B cell (primary cell): Measurements from ENCODE around the gene USH2A. TPM values are rescaled to one million over a fixed set of nuclear protein-coding genes. Genes with fewer than 3 reads are reported as not detected.

Experiments
- ATAC-seq: fragments of 200-7000 bp; cut with Tn5 transposase; one replicate; pipeline ENCODE4 v1.10.0; 2021; ENCODE audit warnings: low read depth, mild to moderate bottlenecking, moderate number of reproducible peaks, moderate library complexity
- CTCF ChIA-PET: fragments of 350-600 bp; sonication (Branson Sonifier 250); formaldehyde crosslinking; loops from one replicate; lab custom pipeline; 2021; ENCODE audit warnings: antibody characterized with exemption, inconsistent platforms; lab: Charles Lee
- POLR2A ChIA-PET: fragments of 350-600 bp; sonication (Branson Sonifier 250); formaldehyde crosslinking; loops from one replicate; lab custom pipeline; 2021; ENCODE audit warnings: antibody characterized with exemption; lab: Charles Lee
- DNase-seq: peaks from one replicate; pipeline ENCODE4 v3.0.0; 2013
- H2AFZ ChIP-seq: 2 replicates; pipeline ENCODE4 v1.6.1; 2012; ENCODE audit warnings: mild to moderate bottlenecking, low read depth, low read length; ENCODE audit not compliant: insufficient read depth, poor library complexity, severe bottlenecking
- H3K27ac ChIP-seq, 2 donors: 1 replicate in 1 of 2; 2 replicates in 1 of 2; pipeline ENCODE4 v1.5.1; 2012 to 2013; ENCODE audit warnings: low read length in 2 of 2, mild to moderate bottlenecking in 2 of 2, moderate library complexity in 1 of 2
- H3K27me3 ChIP-seq, 4 experiments: fragments of 200-600 bp in 1 of 4; sonication (generic) in 1 of 4; replicated peaks in 1 of 4; 1 replicate in 2 of 4; 2 replicates in 2 of 4; pipeline versions ENCODE4 v1.6.1 to v1.7.0; 2013 to 2016; ENCODE audit warnings: low read length in 3 of 4, mild to moderate bottlenecking in 2 of 4, mixed read lengths in 1 of 4, moderate library complexity in 1 of 4; ENCODE audit not compliant: insufficient read depth in 4 of 4, control insufficient read depth in 3 of 4; ENCODE audit errors: control extremely low read depth in 1 of 4
- H3K36me3 ChIP-seq, 2 experiments: replicated peaks in 1 of 2; 1 replicate in 1 of 2; 2 replicates in 1 of 2; pipeline versions ENCODE4 v1.6.1 to v1.7.1; 2013; ENCODE audit warnings: low read length in 1 of 2; ENCODE audit not compliant: insufficient read depth in 2 of 2, control insufficient read depth in 1 of 2; ENCODE audit errors: control extremely low read depth in 1 of 2, extremely low read depth in 1 of 2
- H3K4me1 ChIP-seq, 2 donors: fragments of 200-600 bp in 1 of 2; sonication (generic) in 1 of 2; 1 replicate in 1 of 2; 2 replicates in 1 of 2; pipeline versions ENCODE4 v1.5.1 to v1.6.1; 2013 to 2017; ENCODE audit warnings: low read length in 2 of 2; ENCODE audit not compliant: control insufficient read depth in 2 of 2, insufficient read depth in 2 of 2
- H3K4me2 ChIP-seq: replicated peaks from 2 replicates; pipeline ENCODE3; 2012; ENCODE audit warnings: mild to moderate bottlenecking, low read depth, low read length; ENCODE audit not compliant: poor library complexity, severe bottlenecking
- H3K4me3 ChIP-seq, 5 experiments: fragments of 200-600 bp in 1 of 5; sonication (generic) in 1 of 5; 1 replicate in 3 of 5; 2 replicates in 2 of 5; pipeline versions ENCODE4 v1.5.1 to v1.7.0; 2011 to 2016; ENCODE audit warnings: low read length in 4 of 5, mild to moderate bottlenecking in 4 of 5, low read depth in 2 of 5, control low read depth in 1 of 5, moderate library complexity in 1 of 5; ENCODE audit not compliant: insufficient read depth in 1 of 5; ENCODE audit errors: control extremely low read depth in 1 of 5, extremely low read depth in 1 of 5
- H3K79me2 ChIP-seq: fragments of 200-600 bp; sonication (generic); one replicate; pipeline ENCODE4 v1.6.0; 2016; ENCODE audit warnings: low read length; ENCODE audit not compliant: control insufficient read depth, insufficient read depth
- H3K9ac ChIP-seq: fragments of 200-600 bp; sonication (generic); 2 replicates; pipeline ENCODE4 v1.6.1; 2017; ENCODE audit warnings: mild to moderate bottlenecking, low read length, moderate library complexity
- H3K9me3 ChIP-seq, 3 donors: one replicate each; pipeline versions ENCODE4 v1.6.1 to v1.7.1; 2013; ENCODE audit warnings: low read length in 2 of 3; ENCODE audit not compliant: control insufficient read depth in 2 of 3, insufficient read depth in 1 of 3; ENCODE audit errors: control extremely low read depth in 1 of 3
- H4K20me1 ChIP-seq: 2 replicates; pipeline ENCODE4 v1.6.0; 2012; ENCODE audit warnings: mild to moderate bottlenecking, low read length; ENCODE audit not compliant: insufficient read depth, control insufficient read depth, poor library complexity, severe bottlenecking
- H3K27ac Mint-ChIP-seq: one replicate; pipeline ENCODE4 v1.8.0; 2021; ENCODE audit warnings: mixed read lengths
- H3K27me3 Mint-ChIP-seq: one replicate; pipeline ENCODE4 v1.8.0; 2021; ENCODE audit warnings: mixed read lengths
- H3K4me1 Mint-ChIP-seq: one replicate; pipeline ENCODE4 v1.8.0; 2021; ENCODE audit warnings: mixed read lengths
- H3K4me3 Mint-ChIP-seq: one replicate; pipeline ENCODE4 v1.8.0; 2021; ENCODE audit warnings: mixed read lengths
- H3K9me3 Mint-ChIP-seq: one replicate; pipeline ENCODE4 v1.8.0; 2022; ENCODE audit warnings: mixed read lengths; ENCODE audit not compliant: insufficient read depth
- CTCF ChIP-seq: fragments of 200-600 bp; IDR thresholded peaks from one replicate; pipeline ENCODE4 v1.8.0; 2022; ENCODE audit warnings: antibody characterized with exemption, mild to moderate bottlenecking
- EZH2 ChIP-seq: IDR thresholded peaks from 2 replicates; pipeline ENCODE4 v1.6.1; 2012; ENCODE audit warnings: borderline replicate concordance, low read depth, mild to moderate bottlenecking, moderate library complexity, low read length; ENCODE audit not compliant: insufficient read depth, poor library complexity, severe bottlenecking
- WGBS: methylation state at CpG from one replicate; pipeline ENCODE4 v1.1.5; 2013; ENCODE audit warnings: missing lambda C conversion rate; ENCODE audit not compliant: insufficient coverage; 5-methylcytosine and 5-hydroxymethylcytosine counted together
- intact Hi-C: fragments of 100-400 bp; cut with micrococcal nuclease; formaldehyde crosslinking; loops from one replicate; pipeline ENCODE4 v1.10.0; 2022
- polyA plus RNA-seq: library from polyadenylated mRNA; depleted of rRNA; stranded (reverse); fragments of >200 nt; gene quantifications from 2 replicates; pipeline ENCODE4 v1.2.3, GENCODE V29; 2012
- total RNA-seq, 2 donors: library from RNA; stranded (reverse); fragments of 120-200 nt in 1 of 2; gene quantifications; 1 replicate in 1 of 2; 2 replicates in 1 of 2; pipeline versions ENCODE4 v1.2.3 to v1.2.4, GENCODE V29; 2013 to 2022

The USH2A gene
- total and polyA plus RNA-seq, 2 donors (not counting 1 experiment from before 2014, with no cell fraction given): 0.01 TPM; not detected in 1

- no peaks in the 10 kb centered on the region for H3K9me3 Mint-ChIP-seq
- H3K27ac ChIP-seq: no peak overlapping the region
- intact Hi-C loops: no loop called here
- H3K27ac Mint-ChIP-seq: no peak overlapping the region
- no peak for DNase-seq
- no peak for ATAC-seq
- TF ChIP-seq EZH2 (no peak), CTCF (no peak)
- H3K27me3 ChIP-seq: no peaks in the 10 kb centered on the region
- no peaks in the 10 kb centered on the region for H3K36me3 ChIP-seq
- no peak overlapping the region for H2AFZ ChIP-seq
- H3K27me3 Mint-ChIP-seq: no peaks in the 10 kb centered on the region
- H3K4me3 Mint-ChIP-seq: no peak overlapping the region
- no peak overlapping the region for H3K4me3 ChIP-seq
- H3K9ac ChIP-seq: no peak overlapping the region
- WGBS: no CpG with 5 or more reads among the region's 5 CpGs
- no peak overlapping the region for H3K4me2 ChIP-seq
- no peaks in the 10 kb centered on the region for H3K4me1 Mint-ChIP-seq
- no peaks in the 10 kb centered on the region for H3K4me1 ChIP-seq
- ChIA-PET CTCF (no interaction called here), POLR2A (no interaction called here)
- H3K79me2 ChIP-seq: no peaks in the 10 kb centered on the region
- H4K20me1 ChIP-seq: no peaks in the 10 kb centered on the region
- no peaks in the 10 kb centered on the region for H3K9me3 ChIP-seq
These were observed 645.8 kb downstream of the USH2A start for GRCh38 chr1:215777370-215777925.

GRCh38 chr1:215776336-215776735 is 646.9 kb downstream of the USH2A start:
- Histone ChIP-seq H3K4me1 (no peaks in the 10 kb centered on the region), H2AFZ (no peak overlapping the region), H3K27ac (no peak overlapping the region), H3K4me3 (no peak overlapping the region), H3K9ac (no peak overlapping the region), H3K27me3 (no peaks in the 10 kb centered on the region), H3K36me3 (no peaks in the 10 kb centered on the region), H3K4me2 (no peak overlapping the region), H3K9me3 (no peaks in the 10 kb centered on the region), H4K20me1 (no peaks in the 10 kb centered on the region), H3K79me2 (no peaks in the 10 kb centered on the region)
- POLR2A ChIA-PET: no interaction called here
- H3K4me3 Mint-ChIP-seq: no peak overlapping the region
- H3K27ac Mint-ChIP-seq: no peak overlapping the region
- no peak for TF ChIP-seq EZH2
- no peak for TF ChIP-seq CTCF
- H3K9me3 Mint-ChIP-seq: no peaks in the 10 kb centered on the region
- H3K4me1 Mint-ChIP-seq: no peaks in the 10 kb centered on the region
- ATAC-seq: no peak
- H3K27me3 Mint-ChIP-seq: no peaks in the 10 kb centered on the region
- intact Hi-C loops: no loop called here
- CTCF ChIA-PET: no interaction called here
- no peak for DNase-seq
- 100% methylated on average over 1 of the region's 5 CpGs for WGBS
